SK-N-MC (cell line): Measurements from ENCODE around the gene AHDC1.

ENCODE experiments used
- EZH2 ChIP-seq: fragments of 200-600 bp; sonication (generic); IDR thresholded peaks from one replicate; pipeline ENCODE4 v1.6.1; 2017; ENCODE audit warnings: antibody characterized with exemption
- FOXP2 ChIP-seq: optimal IDR thresholded peaks from 2 replicates; pipeline ENCODE3; 2011; ENCODE audit warnings: mild to moderate bottlenecking, moderate library complexity; ENCODE audit not compliant: insufficient read depth; ENCODE audit errors: extremely low read length, control extremely low read depth
- POLR2AphosphoS5 ChIP-seq: IDR thresholded peaks from 2 replicates; pipeline ENCODE4 v1.6.1; 2012; ENCODE audit warnings: mild to moderate bottlenecking, low read depth, low read length, borderline replicate concordance

GRCh38 chr1:27633640-27634176, 29.8 kb upstream of the AHDC1 start:
- no peak for TF ChIP-seq EZH2
- no peak for TF ChIP-seq POLR2AphosphoS5
- TF ChIP-seq FOXP2 = no peak
